Activated CD8-positive, alpha-beta memory T cell treated with anti-CD3 and anti-CD28 coated beads, Interleukin-2, amount 50 U/mL, for 1 hour (primary cell): Measurements from ENCODE around the gene FGF2.
A peak's percentile ranks its signal among the peaks of the same experiment; 100 is the strongest.
"Not testable (repeated sequence)": the region's sequence is repeated elsewhere in the genome, so short reads cannot be mapped to it uniquely, and the experiment has no call there.

Experiments
- DNase-seq: peaks from one replicate; pipeline ENCODE4 v3.0.0-alpha.2; 2020; ENCODE audit errors: extremely low read depth

The FGF2 gene

GRCh38 chr4:122922877-122923511 lies 96.4 kb downstream of the FGF2 start:
- DNase-seq, result peak; percentile 66

- DNase-seq, result no peak
Measured at GRCh38 chr4:122928930-122929329, 102.3 kb downstream of the FGF2 start.

DNA sequence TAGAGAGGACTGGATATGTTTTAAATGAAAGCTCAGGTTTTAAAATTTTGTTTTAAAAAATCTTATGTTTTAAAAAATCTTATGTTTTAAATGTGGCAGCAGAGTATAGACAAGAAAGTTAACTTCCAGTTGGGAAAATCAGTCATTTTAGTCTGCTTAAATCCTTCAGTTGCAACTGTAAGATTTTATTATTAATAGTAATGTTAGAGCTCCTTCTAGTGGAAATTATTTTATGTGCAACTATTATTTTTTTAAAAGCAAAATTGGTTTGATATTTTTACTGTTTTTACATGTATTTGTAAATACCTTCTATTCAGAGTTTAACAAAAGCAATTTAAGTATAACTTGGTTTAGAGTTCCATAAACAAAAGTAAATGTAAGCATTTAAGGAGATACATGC lies 104.2 kb downstream of the FGF2 start:
- no peak for DNase-seq

GRCh38 chr4:122932763-122933162 lies 106.1 kb downstream of the FGF2 start:
- DNase-seq, result no peak

DNA sequence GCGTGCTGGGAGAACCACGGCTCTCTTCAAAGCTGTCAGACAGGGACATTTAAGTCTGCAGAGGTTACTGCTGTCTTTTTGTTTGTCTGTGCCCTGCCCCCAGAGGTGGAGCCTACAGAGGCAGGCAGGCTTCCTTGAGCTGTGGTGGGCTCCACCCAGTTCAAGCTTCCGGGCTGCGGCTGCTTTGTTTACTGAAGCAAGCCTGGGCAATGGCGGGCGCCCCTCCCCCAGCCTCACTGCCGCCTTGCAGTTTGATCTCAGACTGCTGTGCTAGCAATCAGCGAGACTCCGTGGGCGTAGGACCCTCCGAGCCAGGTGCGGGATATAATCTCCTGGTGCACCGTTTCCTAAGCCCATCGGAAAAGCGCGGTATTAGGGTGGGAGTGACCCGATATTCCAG lies 118.5 kb downstream of the FGF2 start:
- not testable (repeated sequence) for DNase-seq

- DNase-seq, result no peak
Measured at GRCh38 chr4:122946142-122946541, 119.5 kb downstream of the FGF2 start.
